WTC11 (cell line): ENCODE results near the gene MTF2. TPM values are rescaled to one million over a fixed set of nuclear protein-coding genes. Genes with fewer than 3 reads are reported as not detected.

Experiments
- ATAC-seq: fragments of 200-7000 bp; cut with Tn5 transposase; 2 replicates; pipeline ENCODE4 v1.10.0; 2021; ENCODE audit warnings: mild to moderate bottlenecking, moderate library complexity
- CTCF ChIA-PET: fragments of 300-600 bp; sonication (Branson Sonifier 250); formaldehyde crosslinking; loops from one replicate; lab custom pipeline; 2021; ENCODE audit warnings: antibody characterized with exemption; lab: Charles Lee
- POLR2A ChIA-PET: fragments of 350-600 bp; sonication (Branson Sonifier 250); formaldehyde crosslinking; loops from one replicate; lab custom pipeline; 2021; ENCODE audit warnings: antibody characterized with exemption; lab: Charles Lee
- DNase-seq: peaks from one replicate; pipeline ENCODE4 v3.0.0; 2021; ENCODE audit warnings: low spot score
- H3K27ac Mint-ChIP-seq: 2 replicates; pipeline ENCODE4 v1.8.0; 2021; ENCODE audit warnings: mixed read lengths
- H3K27me3 Mint-ChIP-seq: 2 replicates; pipeline ENCODE4 v1.8.0; 2021; ENCODE audit warnings: low read depth, mild to moderate bottlenecking, moderate library complexity, mixed read lengths
- H3K36me3 Mint-ChIP-seq: 2 replicates; pipeline ENCODE4 v1.8.0; 2021; ENCODE audit warnings: mixed read lengths
- H3K4me1 Mint-ChIP-seq: 2 replicates; pipeline ENCODE4 v1.8.0; 2022; ENCODE audit warnings: mixed read lengths
- H3K4me3 Mint-ChIP-seq: 2 replicates; pipeline ENCODE4 v1.8.0; 2021; ENCODE audit warnings: mild to moderate bottlenecking, moderate library complexity, mixed read lengths
- H3K9me3 Mint-ChIP-seq: 2 replicates; pipeline ENCODE4 v1.8.0; 2021; ENCODE audit warnings: mixed read lengths
- CREB1 ChIP-seq: sonication (generic); formaldehyde crosslinking; IDR thresholded peaks from 2 replicates; pipeline ENCODE4 v1.8.0; 2023; ENCODE audit warnings: mild to moderate bottlenecking, missing genetic modification reagents
- CREM ChIP-seq: sonication (generic); formaldehyde crosslinking; IDR thresholded peaks from 2 replicates; pipeline ENCODE4 v1.8.1; 2022; ENCODE audit warnings: mild to moderate bottlenecking, missing genetic modification reagents, moderate library complexity
- FOXP1 ChIP-seq: sonication (generic); formaldehyde crosslinking; IDR thresholded peaks from 2 replicates; pipeline ENCODE4 v1.8.0; 2022; ENCODE audit warnings: missing genetic modification reagents, mild to moderate bottlenecking, moderate library complexity, borderline replicate concordance
- FOXP4 ChIP-seq: sonication (generic); formaldehyde crosslinking; IDR thresholded peaks from 2 replicates; pipeline ENCODE4 v1.8.0; 2022; ENCODE audit warnings: mild to moderate bottlenecking, missing genetic modification reagents
- GRHL2 ChIP-seq: fragments of 250-450 bp; sonication (Bioruptor Pico); IDR thresholded peaks from 2 replicates; pipeline ENCODE4 v1.8.0; 2022; ENCODE audit warnings: mild to moderate bottlenecking, moderate library complexity; ENCODE audit not compliant: insufficient replicate concordance, severe bottlenecking
- HMGA2 ChIP-seq: fragments of 250-450 bp; sonication (Bioruptor Pico); IDR thresholded peaks from 2 replicates; pipeline ENCODE4 v1.4.0; 2021; ENCODE audit warnings: mild to moderate bottlenecking, moderate library complexity
- IRF2 ChIP-seq: sonication (generic); formaldehyde crosslinking; IDR thresholded peaks from 2 replicates; pipeline ENCODE4 v1.8.0; 2022; ENCODE audit warnings: low read depth, missing genetic modification reagents, borderline replicate concordance
- JAZF1 ChIP-seq: fragments of 250-450 bp; sonication (Bioruptor Pico); IDR thresholded peaks from 2 replicates; pipeline ENCODE4 v1.9.0; 2021; ENCODE audit warnings: moderate library complexity, mild to moderate bottlenecking, inconsistent platforms
- JUN ChIP-seq: sonication (generic); formaldehyde crosslinking; IDR thresholded peaks from 2 replicates; pipeline ENCODE4 v1.8.0; 2023; ENCODE audit warnings: mild to moderate bottlenecking, missing genetic modification reagents
- KAT7 ChIP-seq: sonication (generic); formaldehyde crosslinking; IDR thresholded peaks from 2 replicates; pipeline ENCODE4 v1.8.1; 2023; ENCODE audit warnings: missing genetic modification reagents, mild to moderate bottlenecking, borderline replicate concordance
- MAX ChIP-seq: sonication (generic); formaldehyde crosslinking; IDR thresholded peaks from 2 replicates; pipeline ENCODE4 v1.8.0; 2022; ENCODE audit warnings: mild to moderate bottlenecking, missing genetic modification reagents
- NFATC4 ChIP-seq: fragments of 250-450 bp; sonication (Bioruptor Pico); IDR thresholded peaks from 2 replicates; pipeline ENCODE4 v1.9.0; 2021; ENCODE audit warnings: mild to moderate bottlenecking
- NFYB ChIP-seq: sonication (generic); formaldehyde crosslinking; conservative IDR thresholded peaks from 2 replicates; pipeline ENCODE4 v1.8.0; 2022; ENCODE audit warnings: low read depth, missing genetic modification reagents
- NR1H2 ChIP-seq: sonication (generic); formaldehyde crosslinking; IDR thresholded peaks from 2 replicates; pipeline ENCODE4 v1.9.0; 2021; ENCODE audit warnings: mild to moderate bottlenecking, moderate library complexity, missing genetic modification reagents
- RORB ChIP-seq: fragments of 250-450 bp; sonication (Bioruptor Pico); IDR thresholded peaks from 2 replicates; pipeline ENCODE4 v1.9.0; 2021; ENCODE audit warnings: mild to moderate bottlenecking
- TCF7 ChIP-seq: sonication (generic); formaldehyde crosslinking; IDR thresholded peaks from 2 replicates; pipeline ENCODE4 v1.8.0; 2022; ENCODE audit warnings: mild to moderate bottlenecking, low read depth, missing genetic modification reagents, moderate library complexity
- TEAD1 ChIP-seq: sonication (generic); formaldehyde crosslinking; IDR thresholded peaks from 2 replicates; pipeline ENCODE4 v1.8.0; 2022; ENCODE audit warnings: mild to moderate bottlenecking, missing genetic modification reagents
- TP53 ChIP-seq: sonication (generic); formaldehyde crosslinking; IDR thresholded peaks from 2 replicates; pipeline ENCODE4 v1.8.1; 2023; ENCODE audit warnings: mild to moderate bottlenecking, missing genetic modification reagents
- USF1 ChIP-seq: sonication (generic); formaldehyde crosslinking; IDR thresholded peaks from 2 replicates; pipeline ENCODE4 v1.8.0; 2022; ENCODE audit warnings: mild to moderate bottlenecking, missing genetic modification reagents
- ZBTB21 ChIP-seq: sonication (generic); formaldehyde crosslinking; IDR thresholded peaks from 2 replicates; pipeline ENCODE4 v1.8.1; 2023; ENCODE audit warnings: mild to moderate bottlenecking, missing genetic modification reagents, borderline replicate concordance
- ZNF263 ChIP-seq: sonication (generic); formaldehyde crosslinking; IDR thresholded peaks from 2 replicates; pipeline ENCODE4 v1.8.1; 2022; ENCODE audit warnings: low read depth, mild to moderate bottlenecking, moderate library complexity, missing genetic modification reagents
- ZNF396 ChIP-seq: fragments of 250-450 bp; sonication (Bioruptor Pico); IDR thresholded peaks from 2 replicates; pipeline ENCODE4 v1.8.0; 2021; ENCODE audit warnings: mild to moderate bottlenecking, moderate library complexity, borderline replicate concordance
- ZNF532 ChIP-seq: fragments of 250-450 bp; sonication (Bioruptor Pico); IDR thresholded peaks from 2 replicates; pipeline ENCODE4 v1.9.0; 2021; ENCODE audit warnings: mild to moderate bottlenecking, borderline replicate concordance
- total RNA-seq: library from RNA; stranded (reverse); gene quantifications from 3 replicates; pipeline ENCODE4 v1.2.3, GENCODE V29; 2021
- TF ChIP-seq, protein P1 (sequence below): fragments of 250-450 bp; sonication (Bioruptor Pico); IDR thresholded peaks from 2 replicates; pipeline ENCODE4 v1.8.0; 2021; ENCODE audit warnings: mild to moderate bottlenecking
- TF ChIP-seq, protein P2 (sequence below): fragments of 250-450 bp; sonication (Bioruptor Pico); IDR thresholded peaks from 2 replicates; pipeline ENCODE4 v2.1.2; 2022; ENCODE audit warnings: mild to moderate bottlenecking, moderate library complexity

The MTF2 gene
- total RNA-seq, 1 experiment from 2014 or later, result 111 TPM

DNA sequence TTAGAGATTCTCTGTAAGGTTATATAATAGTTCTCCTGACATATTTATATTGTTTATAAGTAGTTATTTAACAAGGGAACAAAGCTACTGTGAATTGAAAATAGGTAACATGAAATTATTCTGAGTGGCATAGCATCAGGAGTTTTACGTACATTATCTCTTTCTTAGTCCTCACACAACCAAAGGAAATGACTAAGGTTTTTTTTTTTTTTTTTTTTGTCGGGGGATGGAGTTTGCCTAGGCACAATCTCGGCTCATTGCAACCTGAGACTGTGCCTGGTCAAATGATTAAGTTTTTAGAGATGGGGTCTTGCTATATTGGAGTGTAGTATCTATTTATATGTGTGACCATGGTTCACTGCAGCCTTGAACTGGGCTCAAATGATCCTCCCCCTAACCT lies 76.3 kb downstream of the MTF2 start:
- no peak for DNase-seq
- peaks cover 11% of the 10 kb centered on the region for H3K36me3 Mint-ChIP-seq
- no peak overlapping the region for H3K27ac Mint-ChIP-seq
- H3K9me3 Mint-ChIP-seq, result no peaks in the 10 kb centered on the region
- TF ChIP-seq, protein P1, sequence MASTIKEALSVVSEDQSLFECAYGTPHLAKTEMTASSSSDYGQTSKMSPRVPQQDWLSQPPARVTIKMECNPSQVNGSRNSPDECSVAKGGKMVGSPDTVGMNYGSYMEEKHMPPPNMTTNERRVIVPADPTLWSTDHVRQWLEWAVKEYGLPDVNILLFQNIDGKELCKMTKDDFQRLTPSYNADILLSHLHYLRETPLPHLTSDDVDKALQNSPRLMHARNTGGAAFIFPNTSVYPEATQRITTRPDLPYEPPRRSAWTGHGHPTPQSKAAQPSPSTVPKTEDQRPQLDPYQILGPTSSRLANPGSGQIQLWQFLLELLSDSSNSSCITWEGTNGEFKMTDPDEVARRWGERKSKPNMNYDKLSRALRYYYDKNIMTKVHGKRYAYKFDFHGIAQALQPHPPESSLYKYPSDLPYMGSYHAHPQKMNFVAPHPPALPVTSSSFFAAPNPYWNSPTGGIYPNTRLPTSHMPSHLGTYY (CRISPR knock-in tag), result no peak
- no peak for TF ChIP-seq FOXP1 (CRISPR knock-in tag)
- TF ChIP-seq KAT7 (CRISPR knock-in tag), result no peak
- TF ChIP-seq ZNF396 (CRISPR knock-in tag), result no peak
- no peak for TF ChIP-seq NFYB (CRISPR knock-in tag)
- no peak for TF ChIP-seq JUN (CRISPR knock-in tag)
- TF ChIP-seq ZBTB21, result no peak
- TF ChIP-seq NFATC4, result no peak
- TF ChIP-seq, protein P2, sequence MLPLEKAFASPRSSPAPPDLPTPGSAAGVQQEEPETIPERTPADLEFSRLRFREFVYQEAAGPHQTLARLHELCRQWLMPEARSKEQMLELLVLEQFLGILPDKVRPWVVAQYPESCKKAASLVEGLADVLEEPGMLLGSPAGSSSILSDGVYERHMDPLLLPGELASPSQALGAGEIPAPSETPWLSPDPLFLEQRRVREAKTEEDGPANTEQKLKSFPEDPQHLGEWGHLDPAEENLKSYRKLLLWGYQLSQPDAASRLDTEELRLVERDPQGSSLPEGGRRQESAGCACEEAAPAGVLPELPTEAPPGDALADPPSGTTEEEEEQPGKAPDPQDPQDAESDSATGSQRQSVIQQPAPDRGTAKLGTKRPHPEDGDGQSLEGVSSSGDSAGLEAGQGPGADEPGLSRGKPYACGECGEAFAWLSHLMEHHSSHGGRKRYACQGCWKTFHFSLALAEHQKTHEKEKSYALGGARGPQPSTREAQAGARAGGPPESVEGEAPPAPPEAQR (CRISPR knock-in tag), result no peak
- no peak for TF ChIP-seq IRF2 (CRISPR knock-in tag)
- TF ChIP-seq FOXP4 (CRISPR knock-in tag), result no peak
- TF ChIP-seq USF1 (CRISPR knock-in tag), result no peak
- TF ChIP-seq, all 79 proteins: peak for 0
- ChIA-PET POLR2A (no interaction called here), CTCF (no interaction called here)
- no peaks in the 10 kb centered on the region for H3K27me3 Mint-ChIP-seq
- ATAC-seq, result peak; percentile 36; the same call in 1 of the 2 replicates
- H3K4me1 Mint-ChIP-seq, result peaks cover 6% of the 10 kb centered on the region; the same call in 1 of the 2 replicates
- no peak overlapping the region for H3K4me3 Mint-ChIP-seq

- Mint-ChIP-seq H3K27ac (no peak overlapping the region), H3K36me3 (peaks cover 11% of the 10 kb centered on the region), H3K4me1 (peaks cover 20% of the 10 kb centered on the region), H3K27me3 (no peaks in the 10 kb centered on the region), H3K9me3 (no peaks in the 10 kb centered on the region), H3K4me3 (no peak overlapping the region)
- ATAC-seq, result no peak
- ChIA-PET CTCF (no interaction called here), POLR2A (no interaction called here)
- DNase-seq, result no peak
- TF ChIP-seq RORB (no peak), JAZF1 (CRISPR knock-in tag) (no peak), NR1H2 (CRISPR knock-in tag) (no peak), GRHL2 (CRISPR knock-in tag) (no peak), ZBTB21 (no peak), ZNF263 (CRISPR knock-in tag) (no peak), MAX (no peak), TCF7 (CRISPR knock-in tag) (no peak), HMGA2 (CRISPR knock-in tag) (no peak), TEAD1 (no peak), CREM (CRISPR knock-in tag) (no peak), CREB1 (no peak), TP53 (no peak), NFYB (CRISPR knock-in tag) (no peak), ZNF532 (no peak)
- TF ChIP-seq, protein P1 (CRISPR knock-in tag), result no peak
Observed at GRCh38 chr1:93159337-93159736, 80.3 kb downstream of the MTF2 start.
